Left ventricle myocardium superior (tissue), 1 donor: ENCODE measurements around the gene MRPL55. TPM values are rescaled to one million over a fixed set of nuclear protein-coding genes. Genes with fewer than 3 reads are reported as not detected.

Experiments used
- ATAC-seq: fragments of 200-7000 bp; cut with Tn5 transposase; one replicate; pipeline ENCODE4 v1.9.1; 2020; ENCODE audit warnings: mild to moderate bottlenecking, moderate library complexity
- DNase-seq: peaks from one replicate; pipeline ENCODE4 v3.0.0-alpha.2; 2020
- intact Hi-C: fragments of 100-400 bp; cut with micrococcal nuclease; formaldehyde crosslinking; loops from one replicate; pipeline ENCODE4 v1.11.0; 2022
- total RNA-seq: library from RNA; stranded (reverse); fragmentation: NEBNext Ultra II Directional; extraction: Animal tissue kit (Norgen Biotek cat#: 25700); gene quantifications from one replicate; pipeline ENCODE4 v1.2.1, GENCODE V29; 2021
- donor health status: DM: no; HTN: yes; CAD: no; lungs with severe emphysema.

MRPL55 gene
- total RNA-seq, 1 donor from 2014 or later = 58.6 TPM

DNA sequence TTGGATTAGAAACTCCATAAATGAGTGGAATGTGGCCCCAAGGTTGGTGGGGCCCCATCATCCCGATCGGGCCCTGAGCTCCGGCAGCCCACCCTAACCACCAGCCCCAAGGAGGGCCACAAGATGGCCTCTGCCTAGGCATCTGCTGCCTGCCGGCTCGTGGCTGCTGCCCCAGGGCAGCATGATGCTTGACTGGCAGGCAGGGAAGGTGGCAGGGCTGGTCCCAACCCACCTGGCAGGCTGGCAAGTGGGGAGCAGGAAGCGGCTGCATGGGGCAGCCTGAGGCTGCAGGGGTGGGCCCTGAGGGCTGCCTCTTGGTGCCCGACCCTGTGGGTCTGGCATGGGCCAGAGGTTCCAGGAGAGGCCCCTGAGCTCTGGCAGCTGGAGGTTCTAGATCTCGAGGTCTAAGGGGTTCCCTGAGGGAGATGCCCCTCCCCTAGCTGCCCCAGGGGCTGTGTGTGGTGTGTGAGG, 39.9 kb upstream of the MRPL55 start:
- intact Hi-C loops = no loop called here
- DNase-seq (peak; percentile 34), ATAC-seq (no peak)

DNA sequence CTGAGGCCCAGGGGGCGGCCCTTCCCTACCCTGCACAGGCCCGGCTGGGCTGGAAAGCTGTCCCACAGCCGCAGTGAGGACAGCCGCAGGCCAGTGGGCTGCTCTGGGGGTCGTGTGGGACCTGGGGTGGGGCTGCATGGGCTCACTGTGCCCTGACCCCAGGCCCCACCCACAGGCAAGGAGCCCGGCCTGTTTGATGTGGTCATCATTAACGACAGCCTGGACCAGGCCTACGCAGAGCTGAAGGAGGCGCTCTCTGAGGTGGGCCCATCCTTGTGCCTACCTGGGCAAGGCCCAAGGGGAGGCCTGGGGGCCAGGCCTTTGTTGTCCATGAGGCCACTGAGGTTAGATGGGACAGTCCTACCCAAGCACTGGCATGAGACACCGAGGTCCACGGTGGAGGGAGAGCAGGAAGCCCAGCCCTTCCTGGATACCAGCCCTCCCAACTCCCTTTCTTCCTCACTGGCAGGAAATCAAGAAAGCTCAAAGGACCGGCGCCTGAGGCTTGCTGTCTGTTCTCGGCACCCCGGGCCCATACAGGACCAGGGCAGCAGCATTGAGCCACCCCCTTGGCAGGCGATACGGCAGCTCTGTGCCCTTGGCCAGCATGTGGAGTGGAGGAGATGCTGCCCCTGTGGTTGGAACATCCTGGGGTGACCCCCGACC, 39.2 kb upstream of the MRPL55 start:
- ATAC-seq = no peak
- peak; percentile 41 for DNase-seq
- intact Hi-C loops = no loop called here

DNA sequence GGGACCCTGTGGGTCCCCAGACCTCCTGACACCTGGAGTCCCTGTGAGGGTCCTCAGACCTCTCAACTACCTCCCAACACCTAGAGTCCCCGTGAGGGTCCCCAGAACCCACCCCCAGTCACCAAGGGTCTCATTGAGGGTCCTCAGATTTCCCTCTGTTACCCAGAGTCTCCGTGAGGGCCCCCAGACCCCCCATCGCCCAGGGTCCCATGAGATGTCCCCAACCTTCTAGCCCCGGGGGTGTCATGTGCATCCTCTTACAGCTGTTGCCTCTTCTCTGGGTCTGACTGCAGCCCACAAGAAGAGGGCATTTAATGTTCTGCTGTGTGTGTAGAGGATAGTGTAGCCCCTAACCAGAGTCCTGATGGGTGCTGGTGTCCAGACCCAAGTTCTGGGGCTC, 38.7 kb upstream of the MRPL55 start:
- ATAC-seq (no peak), DNase-seq (no peak)
- intact Hi-C loops = no loop called here

DNA sequence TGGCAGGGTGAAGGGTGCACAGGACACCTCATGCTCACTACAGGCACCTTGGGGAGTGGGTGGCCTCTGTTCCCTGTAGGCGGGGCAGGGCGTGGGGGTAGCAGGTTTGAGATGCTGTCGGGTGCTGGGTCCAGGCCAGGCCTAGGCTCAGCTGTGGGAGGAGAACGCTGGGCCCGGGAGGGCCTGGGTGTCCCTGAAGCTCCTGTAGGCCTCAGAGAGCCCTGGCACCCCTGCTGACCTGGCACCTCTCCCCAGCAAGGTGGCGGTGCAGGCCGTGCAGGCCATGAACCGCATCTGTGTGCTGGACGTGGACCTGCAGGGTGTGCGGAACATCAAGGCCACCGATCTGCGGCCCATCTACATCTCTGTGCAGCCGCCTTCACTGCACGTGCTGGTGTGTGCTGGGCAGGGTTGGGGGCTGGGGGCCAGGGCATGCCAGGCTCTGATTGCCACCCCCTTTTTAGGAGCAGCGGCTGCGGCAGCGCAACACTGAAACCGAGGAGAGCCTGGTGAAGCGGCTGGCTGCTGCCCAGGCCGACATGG, 38.1 kb upstream of the MRPL55 start:
- DNase-seq = peak; percentile 31
- intact Hi-C loops = no loop called here
- no peak for ATAC-seq

DNA sequence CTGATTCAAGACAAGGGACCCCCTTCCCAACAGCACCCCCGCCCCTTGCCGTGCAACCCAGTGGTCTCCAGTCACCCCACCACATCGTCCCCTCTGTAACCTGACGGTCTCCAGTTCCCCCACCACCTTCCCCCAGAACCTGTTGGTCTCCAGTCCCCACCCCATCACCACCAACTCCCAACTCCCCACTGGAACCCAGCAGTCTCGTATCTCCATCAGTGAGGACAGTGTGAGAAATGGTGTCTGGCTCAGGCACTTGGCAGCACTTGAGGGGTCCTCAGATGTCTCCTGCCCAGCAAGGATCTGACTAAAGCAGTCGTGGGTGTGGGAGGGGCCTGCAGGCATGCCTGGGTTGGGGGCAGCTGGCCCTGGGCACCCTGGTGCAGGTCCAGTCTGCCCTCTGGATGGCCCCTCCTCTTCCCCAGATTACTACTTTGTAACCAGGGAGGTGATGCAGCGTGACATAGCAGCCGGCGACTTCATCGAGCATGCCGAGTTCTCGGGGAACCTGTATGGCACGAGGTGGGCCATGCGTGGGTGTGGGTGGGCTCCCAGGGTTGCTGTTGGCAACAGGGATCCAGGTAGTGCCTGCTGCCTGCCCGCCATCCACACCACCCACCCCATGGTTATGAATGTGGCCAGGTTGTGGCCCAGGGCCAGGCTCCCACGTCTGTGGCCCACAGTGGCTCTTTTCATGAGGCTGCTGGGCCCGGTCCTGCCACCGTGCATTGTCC, 37.5 kb upstream of the MRPL55 start:
- peak; percentile 25 for DNase-seq
- no peak for ATAC-seq
- intact Hi-C loops = no loop called here

DNA sequence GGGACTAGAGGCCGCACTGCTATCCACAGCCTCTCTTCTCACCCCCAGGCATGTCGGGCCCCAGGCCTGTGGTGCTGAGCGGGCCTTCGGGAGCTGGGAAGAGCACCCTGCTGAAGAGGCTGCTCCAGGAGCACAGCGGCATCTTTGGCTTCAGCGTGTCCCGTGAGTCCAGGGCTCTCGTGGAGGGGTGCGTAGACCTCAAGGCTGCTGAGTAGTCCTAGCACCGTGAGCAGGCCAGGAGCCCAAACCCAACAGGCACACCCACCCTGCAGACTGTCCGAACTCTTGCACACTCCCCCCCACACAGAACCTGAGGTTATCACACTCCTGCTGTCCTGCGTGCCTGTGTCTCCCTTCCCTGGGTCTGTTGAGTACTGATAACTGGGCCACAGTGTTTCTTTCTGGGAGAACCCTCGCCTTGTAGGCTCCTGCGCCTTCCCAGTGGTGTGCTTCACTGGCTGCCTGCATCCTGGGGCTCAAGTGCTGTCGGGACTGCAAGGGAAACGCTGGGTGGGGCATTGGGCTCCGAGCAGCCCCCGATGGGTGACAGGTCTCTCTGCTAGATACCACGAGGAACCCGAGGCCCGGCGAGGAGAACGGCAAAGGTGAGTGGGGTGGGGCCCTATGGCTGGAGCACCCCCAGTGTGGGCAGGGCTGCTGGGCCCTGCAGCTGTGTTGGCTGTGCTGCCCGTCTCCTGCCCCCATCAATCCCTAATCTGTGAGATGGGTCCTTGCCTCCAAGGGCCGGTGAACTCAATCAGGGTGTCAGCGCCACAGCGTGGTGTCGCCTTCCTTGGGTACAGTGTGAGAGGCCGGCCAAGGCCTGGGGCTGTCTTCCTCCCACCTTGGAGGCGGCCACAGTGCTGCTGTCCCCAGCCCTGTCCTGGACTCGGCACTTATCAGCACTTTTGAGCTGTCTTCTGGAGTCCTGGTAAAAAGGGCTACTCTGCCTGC, 36.6 kb upstream of the MRPL55 start:
- no peak for ATAC-seq
- no peak for DNase-seq
- intact Hi-C loops = no loop called here

DNA sequence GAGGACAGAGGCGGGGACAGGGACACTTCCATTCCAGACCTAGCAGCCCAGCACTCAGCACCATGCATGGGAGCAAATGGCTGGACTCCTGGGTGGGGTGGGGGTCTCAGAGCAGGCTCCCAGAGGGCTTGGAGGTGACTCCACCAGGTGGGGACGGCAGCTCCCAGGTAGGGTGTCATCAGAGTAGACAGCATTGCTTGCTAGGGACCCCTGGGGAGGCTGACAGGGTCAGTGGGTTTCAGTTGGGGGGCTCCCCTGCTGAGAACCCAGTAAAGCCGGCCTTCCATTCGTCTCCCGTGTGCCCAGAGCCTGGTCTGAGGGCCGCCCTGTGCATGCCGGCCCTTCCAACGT, 35.9 kb upstream of the MRPL55 start:
- intact Hi-C loops = no loop called here
- ATAC-seq (no peak), DNase-seq (no peak)

DNA sequence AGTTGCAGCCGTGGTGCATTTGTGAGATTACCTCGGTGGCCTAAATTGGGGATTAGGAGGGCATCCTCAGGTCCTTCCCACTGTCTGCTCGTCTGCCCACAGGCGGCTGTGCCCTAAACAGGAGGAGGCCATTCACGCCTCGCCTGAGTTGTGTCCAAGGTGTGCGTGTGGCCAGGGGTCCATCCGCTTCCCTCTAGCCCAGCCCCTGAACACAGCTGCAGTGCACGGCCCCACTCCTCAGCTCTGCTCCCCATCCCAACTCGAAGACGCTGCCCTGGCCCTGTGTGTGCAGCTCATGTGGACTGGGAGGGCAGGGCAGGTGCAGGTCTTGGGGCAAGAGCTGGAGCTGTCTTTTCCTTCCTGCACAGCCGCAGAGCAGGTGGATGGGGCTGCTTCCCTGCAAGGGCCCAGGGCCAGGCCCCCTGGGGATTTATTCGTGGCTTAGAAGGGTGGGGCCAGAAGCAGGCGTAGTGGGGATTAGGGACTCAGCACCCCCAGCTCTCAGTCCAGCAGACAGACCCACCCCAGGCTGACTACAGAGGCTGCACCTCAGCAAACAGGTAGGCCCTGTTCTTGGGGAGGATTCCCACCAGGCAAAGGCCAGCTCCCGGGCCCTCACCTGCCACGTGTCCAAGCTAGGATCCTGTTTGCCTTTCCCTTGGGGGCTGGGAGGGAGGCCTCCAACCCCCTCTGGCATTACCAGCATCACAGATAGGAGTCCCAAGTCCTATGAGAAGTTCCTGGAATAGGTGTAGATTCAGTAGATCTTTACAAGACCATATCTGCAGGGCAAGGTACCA, 35.3 kb upstream of the MRPL55 start:
- intact Hi-C loops = no loop called here
- no peak for DNase-seq
- no peak for ATAC-seq

DNA sequence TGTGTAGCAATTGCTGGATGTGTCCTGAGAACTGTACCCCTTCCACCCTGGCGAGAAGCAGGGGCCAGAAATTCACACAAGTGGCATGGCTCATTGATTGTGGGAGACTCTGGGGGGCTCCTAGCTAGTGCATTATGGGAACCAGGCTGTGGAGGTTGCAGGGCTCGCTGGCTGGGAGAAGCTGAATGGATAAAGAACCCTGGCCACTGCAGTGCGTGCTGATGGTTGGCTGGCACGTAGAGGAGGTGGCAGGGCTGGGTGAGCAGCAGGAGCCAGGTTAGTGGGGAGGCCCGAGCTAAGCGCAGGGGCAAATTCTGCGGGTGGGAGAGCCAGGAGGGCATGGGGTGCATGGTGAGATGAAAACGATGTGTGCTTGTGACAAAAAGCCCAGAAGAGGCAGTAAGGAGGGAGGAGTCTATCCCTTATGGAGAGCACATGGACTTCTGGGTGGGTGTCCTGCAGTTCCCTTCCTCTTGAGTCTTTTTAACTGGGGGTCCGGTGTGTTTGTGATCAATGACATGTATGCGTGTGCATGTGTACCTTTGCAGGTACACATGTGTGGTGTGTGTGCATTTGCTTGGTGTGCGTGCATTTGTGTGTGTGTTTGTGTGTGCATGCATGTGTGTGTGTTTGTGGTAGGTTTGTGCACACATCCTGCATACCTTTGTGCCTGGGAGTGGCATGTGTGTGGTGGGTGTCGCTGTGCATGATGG, 34.5 kb upstream of the MRPL55 start:
- no peak for DNase-seq
- ATAC-seq = no peak
- intact Hi-C loops = no loop called here

DNA sequence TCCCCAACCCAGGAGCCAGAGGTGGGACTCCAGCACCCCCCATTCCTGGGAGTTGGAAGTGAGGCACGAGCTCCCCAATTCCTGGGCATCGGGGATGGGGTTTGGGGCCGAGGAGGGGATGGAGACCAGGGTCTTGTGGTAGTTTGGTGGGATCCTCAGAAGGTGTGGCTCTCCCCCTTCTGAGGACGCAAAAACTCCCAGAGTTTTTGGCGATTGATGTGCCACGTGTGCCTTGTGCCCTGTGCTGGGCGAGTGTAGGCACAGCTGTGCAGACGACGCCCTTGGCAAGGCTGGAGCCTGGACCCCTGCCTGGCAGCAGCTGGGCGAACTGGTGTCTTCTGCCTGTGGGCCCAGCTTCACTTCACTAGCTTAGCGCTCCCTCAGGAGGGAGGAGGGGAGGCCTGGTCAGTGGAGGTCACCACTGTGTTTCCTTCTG, 33.6 kb upstream of the MRPL55 start:
- ATAC-seq (no peak), DNase-seq (no peak)
- intact Hi-C loops = no loop called here

DNA sequence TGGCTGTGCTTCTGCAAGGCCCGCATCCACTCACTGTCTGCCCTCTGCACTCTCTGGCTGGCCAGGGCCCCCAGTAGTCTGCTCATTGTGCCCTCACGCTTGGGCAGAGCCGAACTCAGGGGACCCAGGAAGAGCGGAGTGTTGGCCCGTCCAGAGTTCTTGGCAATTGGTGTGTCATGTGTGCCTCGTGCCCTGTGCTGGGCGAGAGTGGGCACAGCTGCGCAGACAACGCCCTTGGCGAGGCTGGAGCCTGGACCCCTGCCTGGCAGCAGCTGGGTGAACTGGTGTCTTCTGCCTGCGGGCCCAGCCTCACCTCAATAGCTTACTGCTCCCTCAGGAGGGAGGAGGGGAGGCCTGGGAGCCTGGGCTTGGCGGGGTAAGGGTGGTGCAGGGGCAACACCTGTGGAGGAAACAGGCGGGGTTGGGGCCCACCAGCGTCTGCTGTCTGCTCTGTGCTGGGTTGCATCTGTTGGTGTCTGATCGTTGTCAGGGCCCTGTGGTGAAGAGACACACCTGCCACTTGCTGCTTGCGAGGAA, 33.1 kb upstream of the MRPL55 start:
- no peak for ATAC-seq
- no peak for DNase-seq
- intact Hi-C loops = no loop called here

DNA sequence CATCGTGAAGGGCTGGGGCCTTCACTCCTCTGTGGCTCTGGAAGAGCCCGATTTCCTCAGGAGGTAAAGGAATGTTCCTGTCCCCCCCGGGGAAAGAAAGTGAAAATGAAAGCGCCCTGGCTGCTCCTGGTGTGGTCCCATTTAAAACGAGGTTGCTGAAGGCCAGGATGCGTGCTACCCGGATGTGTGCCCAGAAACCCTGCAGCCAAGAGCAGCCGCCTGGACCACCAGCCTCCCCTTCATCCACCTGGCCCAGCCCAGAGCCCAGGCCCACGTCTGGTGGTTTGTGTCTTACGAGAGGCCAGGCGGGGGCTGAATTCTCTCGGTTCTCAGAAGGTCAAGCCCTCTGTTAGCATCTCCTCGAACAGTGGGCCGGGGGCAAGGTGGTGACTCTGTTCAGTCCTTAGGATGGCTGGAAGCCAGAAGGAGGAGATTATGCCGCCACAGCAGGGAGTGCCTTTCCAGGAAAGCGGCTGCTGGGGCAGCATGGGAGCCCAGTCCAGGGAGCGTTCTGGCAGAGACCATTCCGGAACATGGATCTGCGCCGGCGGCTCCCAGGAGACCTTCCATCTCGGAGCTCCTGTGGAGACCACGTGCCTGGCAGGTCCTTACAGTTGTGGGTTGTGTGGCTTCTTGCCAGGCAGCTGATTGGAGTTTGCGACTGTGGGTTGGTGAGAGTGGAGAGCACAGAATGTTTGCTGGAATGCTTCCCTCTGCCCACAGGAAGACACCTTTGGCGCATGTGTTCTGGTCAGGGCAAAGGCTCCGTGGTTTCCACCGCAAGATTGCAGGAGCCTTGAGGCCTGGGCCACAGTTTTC, 32.3 kb upstream of the MRPL55 start:
- ATAC-seq (peak; percentile 28), DNase-seq (peak; percentile 79)
- intact Hi-C loops = no loop called here

DNA sequence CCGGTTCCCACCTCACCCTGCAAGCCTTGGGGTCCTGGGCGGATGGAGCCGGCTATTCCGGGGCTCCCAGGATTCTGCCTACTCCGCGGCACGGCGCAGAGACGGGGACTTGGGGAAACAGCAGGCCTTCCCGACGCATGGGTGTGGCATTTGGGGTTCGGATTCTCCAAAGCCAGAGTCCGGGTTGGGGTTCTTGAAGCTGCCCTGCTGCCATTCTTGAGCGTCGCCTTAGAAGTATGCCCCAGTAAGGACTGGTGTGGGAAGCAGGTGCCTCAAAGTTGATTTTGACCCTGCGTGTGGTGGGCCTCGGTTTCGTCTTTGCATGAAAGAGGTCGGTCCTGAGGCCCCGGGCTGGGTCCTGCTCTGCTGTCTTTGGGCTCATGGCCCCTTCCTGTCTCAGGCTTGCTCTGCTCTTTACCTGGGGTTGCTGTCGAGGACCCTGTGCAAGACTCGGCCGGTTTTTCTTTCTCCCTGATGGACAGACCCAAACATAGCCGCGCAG, 31.7 kb upstream of the MRPL55 start:
- intact Hi-C loops = no loop called here
- DNase-seq (no peak), ATAC-seq (no peak)

DNA sequence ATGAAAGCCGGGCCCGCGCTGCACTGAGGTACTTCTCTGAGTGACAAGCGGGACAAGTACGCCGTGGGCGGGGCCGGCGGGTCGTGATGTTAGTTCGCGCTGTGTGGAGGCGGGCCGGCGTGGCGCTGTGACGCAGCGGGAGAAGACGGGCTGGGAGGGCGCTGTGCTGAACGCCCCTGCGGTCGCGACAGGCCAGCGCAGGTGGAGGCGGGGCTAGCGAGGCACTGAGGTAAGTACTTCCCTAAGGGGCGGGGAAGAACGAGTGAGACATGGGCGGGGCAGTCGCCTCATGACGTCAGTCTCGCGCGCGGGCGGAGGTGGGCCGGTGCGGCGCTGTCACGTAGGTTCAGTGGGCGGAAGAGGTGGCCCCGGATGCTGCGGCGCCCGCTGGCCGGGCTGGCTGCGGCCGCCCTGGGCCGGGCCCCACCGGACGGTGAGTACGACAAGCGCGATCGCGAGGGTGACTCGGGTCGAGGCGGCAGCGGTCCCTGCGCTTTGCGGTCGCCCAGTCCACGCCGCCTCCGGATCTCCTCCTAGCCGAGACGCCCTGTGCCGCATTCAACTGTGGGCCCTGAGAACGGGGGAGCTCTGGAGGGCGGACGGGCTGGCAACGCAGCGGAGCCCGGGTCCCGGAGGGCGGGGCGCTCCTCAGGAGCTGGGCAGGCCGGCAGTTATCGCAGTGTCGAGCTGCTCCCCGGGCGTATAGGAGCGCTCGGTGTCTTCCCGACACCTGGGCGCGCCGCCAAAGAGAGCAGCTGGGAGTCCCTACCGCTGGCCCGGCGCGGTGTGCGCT, 31.0 kb upstream of the MRPL55 start, which contains the start of gene GUK1:
Gene GUK1 (plus strand): TSS at position 349 of the 793 bp plus-strand sequence. CDS start 24 bp downstream, at position 373.
- peak; percentile 93 for ATAC-seq
- intact Hi-C loops = no loop called here

DNA sequence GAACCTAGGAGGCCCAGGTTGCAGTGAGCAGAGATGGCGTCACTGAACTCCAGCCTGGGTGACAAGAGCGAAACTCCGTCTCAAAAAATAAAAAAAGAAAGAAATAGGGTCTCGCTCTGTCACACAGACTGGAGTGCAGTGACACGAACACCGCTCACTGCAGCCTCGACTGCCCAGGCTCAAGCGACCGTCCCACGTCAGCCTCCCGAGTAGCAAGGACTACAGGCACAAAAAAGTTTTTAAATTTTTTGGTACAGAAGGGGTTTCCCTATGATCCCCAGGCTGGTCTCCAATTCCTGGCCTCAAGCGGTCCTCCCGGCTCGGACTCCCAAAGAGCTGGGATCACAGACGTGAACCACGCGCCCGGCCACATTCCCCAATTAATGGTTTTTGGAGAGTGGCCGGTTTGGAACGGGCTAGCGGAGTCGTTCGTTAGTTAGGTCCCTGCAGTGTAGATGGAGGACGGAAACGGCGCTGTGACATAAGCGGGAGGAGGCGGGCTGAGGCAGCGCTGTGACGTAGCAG, 30.4 kb upstream of the MRPL55 start:
- ATAC-seq = no peak
- no peak for DNase-seq
- intact Hi-C loops = no loop called here

More for the DNA sequence above, 31.0 kb upstream of the MRPL55 start, which contains the start of gene GUK1:
- DNase-seq = peak; percentile 100

DNA sequence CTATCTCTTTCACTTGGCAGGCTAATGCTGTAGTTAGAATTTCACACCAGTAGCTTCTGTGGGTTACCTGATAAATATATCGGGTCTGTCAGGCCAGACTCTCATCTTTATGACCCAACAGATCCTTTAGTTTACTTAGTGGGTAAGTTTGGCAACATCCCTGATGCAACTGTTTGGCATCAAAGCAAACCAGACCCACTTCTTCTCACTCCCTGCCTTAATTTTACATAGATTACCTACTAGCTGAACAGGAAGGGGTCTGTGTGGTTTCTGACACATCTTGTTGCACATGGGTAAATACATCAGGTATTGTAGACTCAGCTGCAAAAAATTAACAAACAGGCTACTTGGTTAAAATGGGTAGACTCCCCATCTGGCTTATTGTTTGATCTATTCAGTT, 27.8 kb upstream of the MRPL55 start:
- no peak for ATAC-seq
- intact Hi-C loops = no loop called here

More for the DNA sequence above, 27.8 kb upstream of the MRPL55 start:
- no peak for DNase-seq
